Measurements from ENCODE around the gene TRIB2. TPM values are rescaled to one million over a fixed set of nuclear protein-coding genes. Genes with fewer than 3 reads are reported as not detected.

TRIB2 gene
- total and polyA plus RNA-seq, 9 of the 15 experiments (the other 6 are each of a cell fraction or from before 2014, with no cell fraction given): 9.0 to 39.0 (median 26.3) TPM

- in situ Hi-C loops (cut with MboI) (loop anchor here (25.0 kb wide), 1 partner anchor 277 kb away; no protein-coding TSS in a partner anchor), intact Hi-C loops (cut with micrococcal nuclease) (no loop called here)
- peaks cover 52% of the 10 kb centered on the region; the same call in 2 of the 3 replicates for H3K36me3 ChIP-seq (ENCODE audit: control insufficient read depth, insufficient read depth, low read length)
- no peak overlapping the region for H2AFZ ChIP-seq (ENCODE audit: low read depth, low read length)
- FAIRE-seq (no peak), DNase-seq (ENCODE audit: extremely low read depth in 1 of 4, low spot score in 3 of 4) (no peak), ATAC-seq (no peak)
- WGBS (ENCODE audit: insufficient coverage, low coverage, missing lambda C conversion rate): 87% methylated on average over 12 of the region's 12 CpGs
- ChIA-PET POLR2A (no interaction called here), CTCF (ENCODE audit: low intra/inter-chr PET ratio) (no interaction called here)
- no peak overlapping the region for H3K9ac ChIP-seq (ENCODE audit: insufficient read depth in 1 of 2, low read depth in 2 of 2, low read length in 2 of 2)
- H3K9me3 ChIP-seq (replicated peaks; ENCODE audit: control insufficient read depth, insufficient read depth, low read depth, low read length): no peaks in the 10 kb centered on the region
- no peaks in the 10 kb centered on the region for H3K9me1 ChIP-seq (ENCODE audit: control insufficient read depth, insufficient read depth, low read length)
- BruUV-seq (replicated peaks): no TSS peak
- H4K20me1 ChIP-seq (replicated peaks; ENCODE audit: control insufficient read depth, insufficient read depth, low read length): 0 out of 2 replicates have a peak, but pooled peaks cover 4% of the 10 kb centered on the region
- H3K27ac ChIP-seq (ENCODE audit: extremely low read depth, low read depth, low read length): no peak overlapping the region
- no peak overlapping the region for H3K4me2 ChIP-seq (ENCODE audit: insufficient read depth, low read length)
- no peaks in the 10 kb centered on the region for H3K27me3 ChIP-seq (ENCODE audit: control insufficient read depth in 2 of 2, insufficient read depth in 2 of 2, low read length in 2 of 2)
- no peak overlapping the region for H3K4me3 ChIP-seq
- peaks cover 0 to 3% of the 10 kb centered on the region in 2 experiments; a peak in 2 of 5 replicates for H3K4me1 ChIP-seq (replicated peaks in 1 of 2; ENCODE audit: control insufficient read depth in 2 of 2, insufficient read depth in 2 of 2, low read length in 2 of 2)
- H3K79me2 ChIP-seq (ENCODE audit: control insufficient read depth, insufficient read depth, low read length): no peaks in the 10 kb centered on the region
- TF ChIP-seq, protein P1, sequence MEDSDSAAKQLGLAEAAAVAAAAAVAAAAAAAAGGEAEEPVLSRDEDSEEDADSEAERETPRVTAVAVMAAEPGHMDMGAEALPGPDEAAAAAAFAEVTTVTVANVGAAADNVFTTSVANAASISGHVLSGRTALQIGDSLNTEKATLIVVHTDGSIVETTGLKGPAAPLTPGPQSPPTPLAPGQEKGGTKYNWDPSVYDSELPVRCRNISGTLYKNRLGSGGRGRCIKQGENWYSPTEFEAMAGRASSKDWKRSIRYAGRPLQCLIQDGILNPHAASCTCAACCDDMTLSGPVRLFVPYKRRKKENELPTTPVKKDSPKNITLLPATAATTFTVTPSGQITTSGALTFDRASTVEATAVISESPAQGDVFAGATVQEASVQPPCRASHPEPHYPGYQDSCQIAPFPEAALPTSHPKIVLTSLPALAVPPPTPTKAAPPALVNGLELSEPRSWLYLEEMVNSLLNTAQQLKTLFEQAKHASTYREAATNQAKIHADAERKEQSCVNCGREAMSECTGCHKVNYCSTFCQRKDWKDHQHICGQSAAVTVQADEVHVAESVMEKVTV (CRISPR knock-in tag; IDR thresholded peaks at IDR 0.05): no peak
- TF ChIP-seq SFPQ (IDR thresholded peaks at IDR 0.05; ENCODE audit: low read depth, low read length) (no peak), KAT8 (IDR thresholded peaks at IDR 0.05; ENCODE audit: low read depth) (no peak), IRF2 (CRISPR knock-in tag; IDR thresholded peaks at IDR 0.05) (no peak), PREB (CRISPR knock-in tag; IDR thresholded peaks at IDR 0.05) (no peak), ETV5 (CRISPR knock-in tag; IDR thresholded peaks at IDR 0.05; ENCODE audit: low read depth) (no peak), HNRNPL (IDR thresholded peaks at IDR 0.05; ENCODE audit: low read depth, low read length) (no peak), ZNF77 (CRISPR knock-in tag; IDR thresholded peaks at IDR 0.05) (no peak), ZKSCAN8 (CRISPR knock-in tag; IDR thresholded peaks at IDR 0.05) (no peak), RBFOX2 (IDR thresholded peaks at IDR 0.05; ENCODE audit: low read depth, low read length) (no peak), HDGF (IDR thresholded peaks at IDR 0.05) (no peak), ZNF217 (CRISPR knock-in tag; IDR thresholded peaks at IDR 0.05) (no peak), KDM1A (IDR thresholded peaks at IDR 0.05) (no peak), U2AF2 (optimal IDR thresholded peaks at IDR 0.05; ENCODE audit: low read depth, low read length) (no peak)
- TF ChIP-seq, protein P2, sequence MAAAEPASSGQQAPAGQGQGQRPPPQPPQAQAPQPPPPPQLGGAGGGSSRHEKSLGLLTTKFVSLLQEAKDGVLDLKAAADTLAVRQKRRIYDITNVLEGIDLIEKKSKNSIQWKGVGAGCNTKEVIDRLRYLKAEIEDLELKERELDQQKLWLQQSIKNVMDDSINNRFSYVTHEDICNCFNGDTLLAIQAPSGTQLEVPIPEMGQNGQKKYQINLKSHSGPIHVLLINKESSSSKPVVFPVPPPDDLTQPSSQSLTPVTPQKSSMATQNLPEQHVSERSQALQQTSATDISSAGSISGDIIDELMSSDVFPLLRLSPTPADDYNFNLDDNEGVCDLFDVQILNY (CRISPR knock-in tag; IDR thresholded peaks at IDR 0.05): no peak
- TF ChIP-seq, protein P3, sequence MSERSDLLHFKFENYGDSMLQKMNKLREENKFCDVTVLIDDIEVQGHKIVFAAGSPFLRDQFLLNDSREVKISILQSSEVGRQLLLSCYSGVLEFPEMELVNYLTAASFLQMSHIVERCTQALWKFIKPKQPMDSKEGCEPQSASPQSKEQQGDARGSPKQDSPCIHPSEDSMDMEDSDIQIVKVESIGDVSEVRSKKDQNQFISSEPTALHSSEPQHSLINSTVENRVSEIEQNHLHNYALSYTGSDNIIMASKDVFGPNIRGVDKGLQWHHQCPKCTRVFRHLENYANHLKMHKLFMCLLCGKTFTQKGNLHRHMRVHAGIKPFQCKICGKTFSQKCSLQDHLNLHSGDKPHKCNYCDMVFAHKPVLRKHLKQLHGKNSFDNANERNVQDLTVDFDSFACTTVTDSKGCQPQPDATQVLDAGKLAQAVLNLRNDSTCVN (CRISPR knock-in tag; IDR thresholded peaks at IDR 0.05): no peak
Observed at GRCh38 chr2:12734914-12735654, 18.3 kb downstream of the TRIB2 start.
